Measurements from ENCODE around the gene TCL1B. TPM values are rescaled to one million over a fixed set of nuclear protein-coding genes. Genes with fewer than 3 reads are reported as not detected.

The TCL1B gene
- total RNA-seq, 3 donors from 2014 or later, result not detected

DNA sequence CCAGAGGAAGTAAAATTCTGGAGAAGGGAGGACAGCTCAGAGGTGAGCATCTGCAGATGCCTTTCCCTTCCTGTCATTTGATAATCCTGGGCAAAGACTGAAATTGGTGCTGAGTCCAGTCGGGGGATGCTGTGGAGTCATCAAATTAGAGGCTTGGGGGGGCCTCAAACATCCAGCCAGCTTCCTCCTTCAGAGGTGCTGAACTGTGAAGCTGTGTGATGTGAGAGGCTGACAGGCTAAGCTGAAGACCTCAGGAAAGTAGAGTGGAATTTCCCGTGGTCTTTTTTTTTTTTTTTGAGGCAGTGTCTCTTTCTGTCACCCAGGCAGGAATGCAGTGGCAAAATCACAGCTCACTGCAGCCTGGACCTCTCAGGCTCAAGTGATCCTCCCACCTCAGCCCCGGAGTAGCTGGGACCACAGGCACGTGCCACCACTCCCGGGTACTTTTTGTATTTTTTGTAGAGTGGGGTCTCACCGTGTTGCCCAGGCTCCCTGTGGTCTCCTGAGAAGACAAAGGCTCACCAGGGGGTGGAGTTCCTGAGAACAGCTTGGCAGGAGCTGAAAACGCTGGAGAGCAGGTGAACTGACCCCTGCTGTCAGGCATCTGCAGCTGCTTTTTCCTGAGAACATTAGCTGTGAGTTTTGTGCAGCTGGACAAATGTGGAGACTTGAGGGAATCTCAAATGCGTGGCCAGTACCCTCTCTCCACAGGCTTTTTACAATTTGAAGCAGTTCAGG lies 6.1 kb upstream of the TCL1B start:
- Mint-ChIP-seq H3K36me3 (ENCODE audit: insufficient read depth) (no peaks in the 10 kb centered on the region), H3K9me3 (no peaks in the 10 kb centered on the region), H3K27me3 (ENCODE audit: low read depth) (peaks cover 32% of the 10 kb centered on the region), H3K4me3 (no peak overlapping the region), H3K4me1 (ENCODE audit: low read depth) (no peaks in the 10 kb centered on the region)
- DNase-seq, result no peak
- ATAC-seq, result no peak

DNA sequence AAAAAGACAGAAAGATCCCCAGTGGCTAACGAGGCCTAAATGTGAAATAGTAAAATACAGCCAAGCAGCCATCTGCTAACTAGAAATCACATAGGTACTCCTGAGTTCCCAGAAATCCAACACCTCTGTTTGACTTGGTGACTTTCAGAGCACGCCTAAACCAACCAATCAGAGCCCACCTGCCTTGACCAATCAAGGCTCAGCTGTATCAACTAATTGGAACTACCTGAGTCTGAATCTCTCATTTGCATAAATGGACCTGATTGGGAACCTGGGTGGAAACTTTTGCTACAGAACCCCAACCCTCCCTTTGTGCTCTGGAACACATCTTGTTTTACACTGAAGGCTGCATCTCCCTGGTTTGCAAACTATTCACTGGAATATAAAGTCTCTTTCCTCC lies 5.1 kb upstream of the TCL1B start:
- Mint-ChIP-seq H3K9me3 (no peaks in the 10 kb centered on the region), H3K4me1 (ENCODE audit: low read depth) (no peaks in the 10 kb centered on the region)
- no peak for ATAC-seq

DNA sequence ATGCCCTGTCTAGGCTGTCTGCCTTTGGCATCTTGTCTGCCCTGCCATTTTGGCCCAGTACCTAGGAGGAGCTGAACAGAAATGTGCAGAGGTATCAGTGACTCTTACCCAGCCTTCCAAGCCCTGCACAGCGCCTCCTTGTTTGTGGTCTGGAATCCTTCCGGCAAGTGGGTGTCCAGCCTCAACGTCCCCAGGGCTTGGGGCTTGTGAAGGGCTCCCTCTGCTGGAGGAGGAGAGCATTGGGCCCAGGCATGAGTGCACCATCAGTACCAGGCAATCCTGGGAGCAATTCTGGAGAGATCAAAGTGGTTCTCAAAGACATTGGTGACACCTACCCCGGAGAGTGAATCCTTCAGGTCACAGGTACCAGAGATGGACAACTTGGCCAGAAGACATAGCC lies 2.4 kb upstream of the TCL1B start:
- Mint-ChIP-seq H3K4me3 (no peak overlapping the region), H3K27me3 (ENCODE audit: low read depth) (peaks cover 20% of the 10 kb centered on the region), H3K36me3 (ENCODE audit: insufficient read depth) (no peaks in the 10 kb centered on the region), H3K4me1 (ENCODE audit: low read depth) (no peaks in the 10 kb centered on the region), H3K9me3 (no peaks in the 10 kb centered on the region)
- DNase-seq (no peak), ATAC-seq (peak in 1 of 2 donors; percentile 60)

More for the DNA sequence above, 5.1 kb upstream of the TCL1B start:
- peaks cover 29% of the 10 kb centered on the region for H3K27me3 Mint-ChIP-seq (ENCODE audit: low read depth)
- DNase-seq, result no peak
- H3K4me3 Mint-ChIP-seq, result no peak overlapping the region
- no peaks in the 10 kb centered on the region for H3K36me3 Mint-ChIP-seq (ENCODE audit: insufficient read depth)

DNA sequence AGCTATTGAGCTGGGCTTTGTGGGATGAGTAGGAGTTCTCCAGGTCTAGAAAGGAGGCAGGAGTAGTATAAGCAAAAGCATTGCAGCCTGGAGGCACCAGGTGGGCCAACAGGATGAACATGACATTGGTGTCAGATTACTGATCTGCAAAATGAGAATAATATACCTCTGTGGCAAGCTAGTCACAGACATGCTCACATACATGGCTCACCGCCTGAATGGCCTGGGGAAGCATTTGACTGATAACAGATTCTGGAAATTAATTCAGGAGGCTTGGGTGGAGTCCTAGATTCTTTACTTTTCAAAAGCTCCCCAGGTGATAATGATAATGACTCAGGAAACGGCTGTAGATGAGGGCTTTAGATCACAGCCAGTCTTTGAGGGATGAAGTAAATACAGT lies 709 bp downstream of the TCL1B start:
- Mint-ChIP-seq H3K36me3 (ENCODE audit: insufficient read depth) (no peaks in the 10 kb centered on the region), H3K27me3 (ENCODE audit: low read depth) (peaks cover 17% of the 10 kb centered on the region), H3K9me3 (no peaks in the 10 kb centered on the region), H3K4me1 (ENCODE audit: low read depth) (no peaks in the 10 kb centered on the region), H3K4me3 (no peak overlapping the region)
- no peak for ATAC-seq
- no peak for DNase-seq

DNA sequence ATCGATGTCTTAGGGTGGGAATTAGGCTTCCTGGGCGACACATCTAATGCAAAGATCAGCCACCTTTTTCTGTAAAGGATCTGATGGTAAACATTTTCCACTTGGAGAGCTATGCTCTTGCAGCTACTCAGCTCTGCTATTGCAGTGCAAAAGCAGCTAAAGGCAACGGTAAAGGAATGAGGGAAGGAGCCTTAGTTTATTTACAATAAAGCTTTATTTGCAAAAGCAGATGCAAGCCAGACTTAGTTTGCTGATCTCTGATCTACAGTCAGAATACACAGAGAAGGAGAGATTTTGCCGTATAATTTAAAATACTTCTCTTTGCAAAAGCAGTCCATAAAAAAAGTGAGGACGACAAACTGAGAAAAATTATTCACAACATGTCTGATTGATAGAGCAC lies 3.2 kb downstream of the TCL1B start:
- H3K4me3 Mint-ChIP-seq, result no peak overlapping the region
- DNase-seq, result no peak
- no peaks in the 10 kb centered on the region for H3K36me3 Mint-ChIP-seq (ENCODE audit: insufficient read depth)
- peaks cover 23% of the 10 kb centered on the region for H3K27me3 Mint-ChIP-seq (ENCODE audit: low read depth)
- ATAC-seq, result no peak
- H3K9me3 Mint-ChIP-seq, result no peaks in the 10 kb centered on the region
- H3K4me1 Mint-ChIP-seq (ENCODE audit: low read depth), result no peaks in the 10 kb centered on the region

DNA sequence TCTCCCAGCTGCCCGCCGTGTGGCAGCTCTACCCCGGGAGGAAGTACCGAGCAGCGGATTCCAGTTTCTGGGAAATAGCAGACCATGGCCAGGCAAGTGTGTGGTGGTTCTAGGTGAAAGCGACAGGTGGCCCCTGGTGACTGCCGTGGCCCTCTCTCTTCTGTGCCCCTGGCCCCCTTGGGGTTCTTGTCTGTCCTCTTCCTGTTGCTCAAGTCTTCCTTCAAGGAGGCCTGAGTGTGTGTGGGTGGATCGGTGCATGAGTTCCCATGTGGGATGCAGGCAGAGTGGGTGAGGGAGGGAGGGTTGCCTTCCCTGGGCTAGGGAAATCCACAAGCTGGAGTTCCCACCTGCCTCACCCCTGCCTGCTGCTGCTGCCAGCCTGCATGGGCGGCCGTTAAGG lies 4.6 kb downstream of the TCL1B start:
- ATAC-seq (no peak), DNase-seq (no peak)
- no peak overlapping the region for H3K4me3 Mint-ChIP-seq
- H3K4me1 Mint-ChIP-seq (ENCODE audit: low read depth), result no peaks in the 10 kb centered on the region
- H3K9me3 Mint-ChIP-seq, result no peaks in the 10 kb centered on the region
- no peaks in the 10 kb centered on the region for H3K36me3 Mint-ChIP-seq (ENCODE audit: insufficient read depth)
- peaks cover 15% of the 10 kb centered on the region for H3K27me3 Mint-ChIP-seq (ENCODE audit: low read depth)

DNA sequence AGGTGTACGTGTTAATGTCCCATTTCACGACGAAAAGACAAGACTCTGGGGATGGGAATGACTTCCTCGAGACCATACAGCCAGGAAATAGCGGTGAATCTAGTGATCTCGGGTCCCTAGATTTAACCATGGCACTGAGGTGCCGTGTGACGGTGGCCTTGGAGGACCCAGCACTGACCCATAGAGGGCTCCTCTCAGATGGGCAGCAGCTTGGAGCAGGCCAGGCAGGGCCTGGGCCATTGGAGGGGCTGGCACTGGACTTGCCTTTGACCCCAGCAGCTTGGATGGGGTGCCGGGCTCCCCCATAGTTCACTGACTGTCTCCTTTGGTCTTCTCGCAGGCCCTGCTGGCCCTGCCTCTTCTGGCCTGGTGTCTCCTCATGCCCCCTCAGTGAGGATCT lies 5.4 kb downstream of the TCL1B start:
- no peak for ATAC-seq
- H3K36me3 Mint-ChIP-seq (ENCODE audit: insufficient read depth), result no peaks in the 10 kb centered on the region
- H3K27me3 Mint-ChIP-seq (ENCODE audit: low read depth), result peaks cover 18% of the 10 kb centered on the region
- H3K4me1 Mint-ChIP-seq (ENCODE audit: low read depth), result no peaks in the 10 kb centered on the region
- no peak overlapping the region for H3K4me3 Mint-ChIP-seq
- DNase-seq, result no peak
- no peaks in the 10 kb centered on the region for H3K9me3 Mint-ChIP-seq

DNA sequence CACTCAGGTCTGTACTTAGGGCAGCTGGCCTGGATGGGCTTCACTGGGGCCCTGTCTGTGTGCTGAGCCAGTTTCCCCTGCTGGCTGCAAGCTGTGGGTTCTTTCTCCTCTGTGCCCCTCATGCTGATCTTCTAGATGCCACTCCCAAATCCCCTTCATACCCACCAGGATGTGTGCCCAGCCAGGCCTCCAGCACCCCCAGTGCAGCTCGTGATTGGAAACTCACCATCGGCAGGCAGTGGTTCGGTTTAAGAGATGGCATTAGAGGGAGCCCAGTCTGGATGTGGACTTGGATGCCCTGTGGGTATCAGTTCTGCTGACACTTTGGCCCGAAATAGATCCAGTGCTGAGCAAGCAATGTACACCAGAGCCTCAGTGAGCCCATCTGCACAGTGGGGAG lies 5.9 kb downstream of the TCL1B start:
- no peak for ATAC-seq
- H3K4me1 Mint-ChIP-seq (ENCODE audit: low read depth), result no peaks in the 10 kb centered on the region

DNA sequence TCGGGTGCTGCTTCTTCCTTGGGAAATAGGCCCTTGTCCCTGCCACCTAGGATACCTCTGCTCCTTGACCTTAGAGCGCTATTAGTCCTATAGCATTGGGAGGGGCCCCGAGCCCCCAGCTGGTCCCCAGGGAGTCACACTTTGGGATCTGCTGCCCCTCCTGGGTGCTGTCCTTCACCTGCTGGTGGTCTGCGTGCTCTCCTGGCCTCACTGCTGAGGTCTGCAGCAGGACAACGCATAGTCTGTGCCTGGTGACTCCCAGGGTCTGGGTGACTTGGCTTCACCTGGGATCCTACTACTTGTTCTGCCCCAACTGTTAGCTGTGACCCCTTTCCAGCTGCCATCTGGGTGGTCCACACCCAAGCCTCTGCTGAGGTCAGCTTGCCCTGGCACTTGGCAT lies 8.8 kb downstream of the TCL1B start:
- no peaks in the 10 kb centered on the region for H3K36me3 Mint-ChIP-seq (ENCODE audit: insufficient read depth)
- no peaks in the 10 kb centered on the region for H3K4me1 Mint-ChIP-seq (ENCODE audit: low read depth)
- no peak overlapping the region for H3K4me3 Mint-ChIP-seq
- peaks cover 23% of the 10 kb centered on the region for H3K27me3 Mint-ChIP-seq (ENCODE audit: low read depth)
- DNase-seq (no peak), ATAC-seq (no peak)
- no peaks in the 10 kb centered on the region for H3K9me3 Mint-ChIP-seq

More for the DNA sequence above, 5.9 kb downstream of the TCL1B start:
- Mint-ChIP-seq H3K27me3 (ENCODE audit: low read depth) (peaks cover 18% of the 10 kb centered on the region), H3K4me3 (no peak overlapping the region), H3K9me3 (no peaks in the 10 kb centered on the region), H3K36me3 (ENCODE audit: insufficient read depth) (no peaks in the 10 kb centered on the region)
- DNase-seq, result no peak

DNA sequence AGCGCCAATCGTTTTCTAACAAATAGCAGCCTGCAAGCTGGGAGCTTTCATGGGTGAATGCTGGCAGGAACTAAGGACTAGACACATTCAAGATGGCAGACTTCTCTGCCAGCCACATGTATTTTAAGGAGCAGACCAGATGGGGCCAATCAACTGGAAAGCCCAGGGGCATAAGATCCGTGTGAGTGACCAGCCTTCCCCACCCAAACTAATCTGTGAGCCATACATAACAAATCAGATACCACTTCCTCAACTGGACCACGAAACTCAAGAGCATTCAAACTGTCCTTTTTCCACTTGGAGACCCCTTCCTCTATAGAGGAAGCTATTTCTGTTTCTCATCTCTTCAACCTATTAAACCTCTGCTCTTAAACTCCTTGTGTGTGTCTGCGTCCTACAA lies 9.7 kb downstream of the TCL1B start:
- ATAC-seq (no peak), DNase-seq (no peak)
- Mint-ChIP-seq H3K9me3 (no peaks in the 10 kb centered on the region), H3K4me3 (no peak overlapping the region), H3K4me1 (ENCODE audit: low read depth) (no peaks in the 10 kb centered on the region), H3K36me3 (ENCODE audit: insufficient read depth) (no peaks in the 10 kb centered on the region), H3K27me3 (ENCODE audit: low read depth) (peaks cover 25% of the 10 kb centered on the region)

DNA sequence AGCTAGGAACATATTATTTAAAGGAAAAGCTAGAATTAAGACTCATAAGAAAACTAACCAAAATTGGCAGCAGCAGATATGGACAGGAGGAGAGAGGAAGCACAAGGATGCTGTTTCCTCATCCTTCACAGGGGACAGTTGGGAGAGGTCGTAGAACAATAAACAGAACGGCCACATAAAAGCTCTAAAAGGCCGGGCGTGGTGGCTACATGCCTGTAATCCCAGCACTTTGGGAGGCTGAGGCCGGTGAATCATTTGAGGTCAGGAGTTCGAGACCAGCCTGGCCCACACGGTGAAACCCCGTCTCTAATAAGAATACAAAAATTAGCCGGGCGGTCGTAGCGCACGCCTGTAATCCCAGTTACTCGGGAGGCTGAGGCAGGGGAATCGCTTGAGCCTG lies 10.5 kb downstream of the TCL1B start:
- DNase-seq, result no peak
- Mint-ChIP-seq H3K4me1 (ENCODE audit: low read depth) (no peaks in the 10 kb centered on the region), H3K4me3 (no peak overlapping the region), H3K27me3 (ENCODE audit: low read depth) (peaks cover 25% of the 10 kb centered on the region), H3K36me3 (ENCODE audit: insufficient read depth) (no peaks in the 10 kb centered on the region), H3K9me3 (no peaks in the 10 kb centered on the region)
- ATAC-seq, result no peak

DNA sequence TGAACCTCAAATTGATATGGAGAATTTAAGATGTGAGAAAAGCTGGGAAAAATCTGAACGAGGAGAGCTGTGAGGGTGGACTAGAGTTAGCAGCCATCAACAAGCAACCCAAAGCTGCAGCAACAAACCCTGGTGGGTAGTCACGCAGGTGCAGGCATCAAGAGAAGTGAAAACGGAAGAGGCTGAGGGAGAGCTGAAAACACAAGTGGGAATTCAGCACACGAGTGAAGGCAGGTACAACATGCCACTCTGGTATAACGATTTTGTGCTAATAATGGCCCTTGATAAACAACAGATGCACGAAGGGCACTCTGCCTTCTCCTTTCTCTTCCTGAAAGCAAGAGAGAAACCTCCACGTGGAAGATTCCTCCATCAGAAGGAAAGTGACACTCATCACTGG lies 11.5 kb downstream of the TCL1B start:
- Mint-ChIP-seq H3K27me3 (ENCODE audit: low read depth) (peaks cover 19% of the 10 kb centered on the region), H3K36me3 (ENCODE audit: insufficient read depth) (no peaks in the 10 kb centered on the region), H3K4me3 (no peak overlapping the region), H3K4me1 (ENCODE audit: low read depth) (no peaks in the 10 kb centered on the region), H3K9me3 (no peaks in the 10 kb centered on the region)
- ATAC-seq, result no peak
- no peak for DNase-seq

DNA sequence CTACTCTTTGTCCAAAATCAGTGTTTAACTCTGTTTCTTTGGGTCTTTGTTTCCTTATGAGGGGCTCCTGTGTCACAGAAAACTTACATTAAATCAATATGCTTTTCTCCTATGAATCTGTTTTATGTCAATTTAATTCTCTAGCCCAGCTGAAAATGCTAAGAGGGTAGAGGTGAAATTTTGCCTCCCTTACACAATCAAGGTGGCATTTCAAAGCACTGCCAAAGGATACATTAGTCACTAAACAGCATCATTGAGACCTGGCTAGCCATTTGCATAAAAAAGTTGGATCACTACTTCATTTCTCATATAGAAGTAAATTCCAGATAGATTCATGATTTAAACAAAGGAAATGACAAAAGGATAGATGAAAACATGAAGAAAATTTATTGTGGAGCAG lies 12.1 kb downstream of the TCL1B start:
- ATAC-seq, result no peak
- Mint-ChIP-seq H3K27me3 (ENCODE audit: low read depth) (peaks cover 20% of the 10 kb centered on the region), H3K4me3 (no peak overlapping the region), H3K36me3 (ENCODE audit: insufficient read depth) (no peaks in the 10 kb centered on the region), H3K9me3 (no peaks in the 10 kb centered on the region), H3K4me1 (ENCODE audit: low read depth) (no peaks in the 10 kb centered on the region)
- no peak for DNase-seq

DNA sequence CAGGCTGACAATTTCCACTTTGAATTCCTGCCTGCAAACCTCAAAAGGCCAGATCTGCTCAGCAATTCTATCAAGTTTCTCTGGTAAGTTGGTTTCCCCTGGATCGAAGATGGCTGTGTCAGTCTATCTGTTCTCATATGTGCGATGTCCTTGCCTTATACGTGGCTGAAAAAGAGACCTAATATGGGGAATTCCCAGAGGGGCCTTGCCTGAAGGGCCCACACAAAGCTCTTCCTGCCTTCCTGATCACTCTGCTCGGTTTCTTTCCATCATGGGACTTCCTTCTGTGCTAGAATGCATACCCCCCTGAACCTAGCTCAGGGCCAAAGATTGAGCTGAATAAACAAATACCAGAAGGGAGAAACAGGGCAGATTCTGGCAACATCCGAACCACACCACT lies 13.2 kb downstream of the TCL1B start:
- ATAC-seq (no peak), DNase-seq (no peak)
- no peak overlapping the region for H3K4me3 Mint-ChIP-seq
- no peaks in the 10 kb centered on the region for H3K36me3 Mint-ChIP-seq (ENCODE audit: insufficient read depth)
- H3K9me3 Mint-ChIP-seq, result no peaks in the 10 kb centered on the region
- H3K4me1 Mint-ChIP-seq (ENCODE audit: low read depth), result peaks cover 2% of the 10 kb centered on the region
- peaks cover 25% of the 10 kb centered on the region for H3K27me3 Mint-ChIP-seq (ENCODE audit: low read depth)

DNA sequence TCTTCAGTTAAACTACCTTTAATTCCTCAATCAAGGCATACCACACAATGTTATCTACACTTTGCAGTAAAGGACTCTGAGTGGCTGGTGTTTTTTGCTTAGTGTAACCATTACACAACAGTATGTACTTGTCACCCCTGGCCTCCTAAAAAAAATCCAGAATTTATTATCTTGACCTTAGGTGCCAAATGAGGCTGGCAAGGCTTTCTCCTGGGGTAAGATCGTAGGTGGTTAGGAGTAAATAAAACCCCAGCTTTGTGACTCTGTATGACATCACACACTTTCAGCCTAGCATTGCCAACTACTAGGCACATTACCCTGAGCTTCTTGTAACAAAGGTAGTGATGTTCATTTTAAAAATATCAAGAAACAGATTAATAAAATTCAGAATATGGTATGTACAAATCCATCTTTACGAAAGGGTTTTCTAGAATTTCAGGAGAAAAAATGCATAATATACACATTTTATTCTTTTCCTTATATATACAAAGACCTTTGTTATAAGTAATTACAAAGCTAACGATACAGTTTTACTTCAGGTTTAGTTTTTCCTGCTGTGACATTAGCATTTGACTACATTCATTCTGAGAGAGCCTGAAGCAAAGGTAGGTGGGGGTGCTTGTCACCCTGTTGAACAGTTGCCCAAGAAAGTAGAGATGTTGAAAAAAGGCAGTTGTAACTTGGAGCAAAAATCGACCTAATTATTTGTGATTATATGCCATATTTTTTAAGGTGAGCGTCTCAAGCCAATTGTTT lies 14.2 kb downstream of the TCL1B start:
- ATAC-seq (no peak), DNase-seq (no peak)
- no peaks in the 10 kb centered on the region for H3K9me3 Mint-ChIP-seq

More for the DNA sequence above, 14.2 kb downstream of the TCL1B start:
- Mint-ChIP-seq H3K4me3 (no peak overlapping the region), H3K36me3 (ENCODE audit: insufficient read depth) (no peaks in the 10 kb centered on the region), H3K4me1 (ENCODE audit: low read depth) (peaks cover 2% of the 10 kb centered on the region), H3K27me3 (ENCODE audit: low read depth) (peaks cover 24% of the 10 kb centered on the region)
